Measurements from ENCODE around the gene CYP26A1.

DNA sequence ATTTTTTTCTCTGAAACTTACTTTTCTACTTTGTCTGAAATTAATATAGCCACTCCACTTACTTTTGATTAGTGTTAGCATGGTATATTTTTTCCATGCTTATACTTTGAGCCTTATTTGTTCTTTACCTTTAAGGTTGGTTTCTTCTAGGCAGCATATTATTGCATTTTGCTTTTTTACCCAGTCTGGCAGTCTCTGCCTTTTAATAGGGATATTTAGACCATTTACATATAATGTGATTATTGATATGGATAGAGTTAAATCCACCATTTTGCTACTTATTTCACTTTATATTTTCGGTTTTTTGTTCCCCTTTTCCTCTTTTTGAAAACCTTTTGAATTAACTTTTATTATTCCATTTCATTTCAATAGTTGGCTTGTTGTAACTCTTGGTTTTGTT, 30.3 kb downstream of the CYP26A1 start:
- TF ChIP-seq EZH2 (IDR thresholded peaks at IDR 0.05; ENCODE audit: insufficient read depth, poor library complexity, severe bottlenecking) (no peak), EZH2phosphoT487 (IDR thresholded peaks at IDR 0.05; ENCODE audit: insufficient read depth, low read depth) (no peak)
